HG03135 (cell line): ENCODE data around the gene KRTAP10-7.
"Not testable (repeated sequence)": the region's sequence is repeated elsewhere in the genome, so short reads cannot be mapped to it uniquely, and the experiment has no call there.

Experiments used
- ATAC-seq: cut with Tn5 transposase; IDR thresholded peaks from one replicate; pipeline ENCODE4 v1.9.1; 2021; ENCODE audit warnings: mild to moderate bottlenecking, moderate library complexity; ENCODE audit not compliant: unreplicated experiment

The KRTAP10-7 gene

GRCh38 chr21:44610157-44610843, 9.9 kb downstream of the KRTAP10-7 start:
- not testable (repeated sequence) for ATAC-seq

- no peak for ATAC-seq
Measured at GRCh38 chr21:44611551-44611950, 11.2 kb downstream of the KRTAP10-7 start.

GRCh38 chr21:44612029-44612486, 11.7 kb downstream of the KRTAP10-7 start, which contains the start of gene KRTAP10-8:
Gene KRTAP10-8, plus strand, starts transcription at chr21:44612079. Its CDS starts 22 bp downstream, at chr21:44612101.
- no peak for ATAC-seq

- ATAC-seq, result no peak
Measured at GRCh38 chr21:44612669-44613229, 12.4 kb downstream of the KRTAP10-7 start.

GRCh38 chr21:44613386-44614155, 13.2 kb downstream of the KRTAP10-7 start:
- no peak for ATAC-seq

GRCh38 chr21:44614161-44614631, 13.8 kb downstream of the KRTAP10-7 start:
- no peak for ATAC-seq

GRCh38 chr21:44614961-44615391, 14.6 kb downstream of the KRTAP10-7 start:
- ATAC-seq, result no peak

- ATAC-seq, result no peak
Measured at GRCh38 chr21:44615466-44615865, 15.1 kb downstream of the KRTAP10-7 start.

GRCh38 chr21:44615911-44616590, 15.7 kb downstream of the KRTAP10-7 start:
- ATAC-seq, result no peak

- ATAC-seq, result no peak
Measured at GRCh38 chr21:44616591-44616926, 16.2 kb downstream of the KRTAP10-7 start.

- no peak for ATAC-seq
Measured at GRCh38 chr21:44617071-44617501, 16.7 kb downstream of the KRTAP10-7 start.

- ATAC-seq, result no peak
Measured at GRCh38 chr21:44618504-44618903, 18.1 kb downstream of the KRTAP10-7 start.

- no peak for ATAC-seq
Measured at GRCh38 chr21:44618909-44619308, 18.5 kb downstream of the KRTAP10-7 start.

- no peak for ATAC-seq
Measured at GRCh38 chr21:44619886-44620285, 19.5 kb downstream of the KRTAP10-7 start.

GRCh38 chr21:44623575-44623974, 23.2 kb downstream of the KRTAP10-7 start:
- ATAC-seq, result no peak

- ATAC-seq, result no peak
Measured at GRCh38 chr21:44625756-44626155, 25.4 kb downstream of the KRTAP10-7 start.

- ATAC-seq, result no peak
Measured at GRCh38 chr21:44626262-44626661, 25.9 kb downstream of the KRTAP10-7 start.

GRCh38 chr21:44626673-44627143, 26.3 kb downstream of the KRTAP10-7 start, which contains the start of gene KRTAP10-9:
Gene KRTAP10-9, plus strand, starts transcription at chr21:44627093. Its CDS starts 79 bp downstream, at chr21:44627172.
- no peak for ATAC-seq

GRCh38 chr21:44627181-44627822, 26.9 kb downstream of the KRTAP10-7 start:
- ATAC-seq, result not testable (repeated sequence)

- ATAC-seq, result not testable (repeated sequence)
Measured at GRCh38 chr21:44627831-44628233, 27.4 kb downstream of the KRTAP10-7 start.
